Ascending aorta (tissue), 2 donors: ENCODE results near the gene RCOR3. TPM values are rescaled to one million over a fixed set of nuclear protein-coding genes. Genes with fewer than 3 reads are reported as not detected.

ENCODE experiments used
- DNase-seq, 2 donors: peaks; one replicate each; pipeline ENCODE4 v3.0.0-alpha.2; 2019; ENCODE audit warnings: low spot score in 2 of 2
- H3K27ac ChIP-seq, 2 donors: fragments of 200-600 bp; sonication (generic); one replicate each; pipeline ENCODE4 v1.5.1; 2016 to 2017; ENCODE audit warnings: mild to moderate bottlenecking in 1 of 2
- H3K27me3 ChIP-seq: fragments of 200-600 bp; sonication (generic); one replicate; pipeline ENCODE4 v1.5.1; 2017
- H3K36me3 ChIP-seq, 2 donors: fragments of 200-600 bp; sonication (generic); one replicate each; pipeline ENCODE4 v1.5.1; 2016
- H3K4me1 ChIP-seq, 2 donors: fragments of 200-600 bp; sonication (generic); one replicate each; pipeline ENCODE4 v1.5.1; 2016 to 2017; ENCODE audit warnings: mild to moderate bottlenecking in 1 of 2
- H3K4me3 ChIP-seq, 2 donors: fragments of 200-600 bp; sonication (generic); one replicate each; pipeline ENCODE4 v1.5.1; 2016 to 2017; ENCODE audit warnings: mild to moderate bottlenecking in 1 of 2
- H3K9me3 ChIP-seq, 2 donors: fragments of 200-600 bp; sonication (generic); one replicate each; pipeline ENCODE4 v1.5.1; 2016
- CTCF ChIP-seq, 3 experiments: fragments of 200-600 bp in 2 of 3; fragments of 450-650 bp in 1 of 3; sonication (generic) in 2 of 3; IDR thresholded peaks; one replicate each; pipeline ENCODE4 v1.5.1; 2016 to 2019; ENCODE audit warnings: antibody characterized with exemption in 3 of 3, mild to moderate bottlenecking in 1 of 3, moderate library complexity in 1 of 3
- intact Hi-C: fragments of 100-400 bp; cut with DNase I; formaldehyde crosslinking; loops from one replicate; pipeline ENCODE4 v1.15.1; 2023
- total RNA-seq: library from RNA; depleted of rRNA; stranded (reverse); fragments of >200 nt; gene quantifications from one replicate; pipeline ENCODE4 v1.1.0, GENCODE V29; 2016

The RCOR3 gene
- total RNA-seq, 1 donor from 2014 or later: 10.3 TPM

- no peaks in the 10 kb centered on the region for H3K9me3 ChIP-seq
- H3K4me3 ChIP-seq: no peak overlapping the region
- TF ChIP-seq CTCF (IDR thresholded peaks at IDR 0.05): no peak
- H3K36me3 ChIP-seq: no peaks in the 10 kb centered on the region
- intact Hi-C loops: no loop called here
- no peak overlapping the region for H3K27ac ChIP-seq
- H3K27me3 ChIP-seq: no peaks in the 10 kb centered on the region
- no peak for DNase-seq
- peaks cover 24 to 66% of the 10 kb centered on the region in 2 donors for H3K4me1 ChIP-seq
Observed at GRCh38 chr1:211332830-211333229, 73.7 kb downstream of the RCOR3 start.

- Histone ChIP-seq H3K4me3 (no peak overlapping the region), H3K4me1 (peaks cover 24 to 70% of the 10 kb centered on the region in 2 donors), H3K27ac (no peak overlapping the region), H3K36me3 (peaks cover 0 to 4% of the 10 kb centered on the region in 2 donors), H3K27me3 (no peaks in the 10 kb centered on the region), H3K9me3 (no peaks in the 10 kb centered on the region)
- DNase-seq: no peak
- intact Hi-C loops: no loop called here
- TF ChIP-seq CTCF (IDR thresholded peaks at IDR 0.05): no peak
Observed at GRCh38 chr1:211333906-211334305, 74.7 kb downstream of the RCOR3 start.

GRCh38 chr1:211334986-211335385 lies 75.8 kb downstream of the RCOR3 start:
- Histone ChIP-seq H3K9me3 (no peaks in the 10 kb centered on the region), H3K4me1 (peaks cover 21 to 67% of the 10 kb centered on the region in 2 donors), H3K27me3 (no peaks in the 10 kb centered on the region), H3K36me3 (peaks cover 0 to 6% of the 10 kb centered on the region in 2 donors), H3K4me3 (no peak overlapping the region), H3K27ac (no peak overlapping the region)
- TF ChIP-seq CTCF (IDR thresholded peaks at IDR 0.05): no peak
- intact Hi-C loops: no loop called here
- no peak for DNase-seq

GRCh38 chr1:211335522-211336157 lies 76.5 kb downstream of the RCOR3 start:
- Histone ChIP-seq H3K27me3 (no peaks in the 10 kb centered on the region), H3K4me3 (no peak overlapping the region), H3K9me3 (no peaks in the 10 kb centered on the region), H3K4me1 (peaks cover 19 to 61% of the 10 kb centered on the region in 2 donors), H3K36me3 (peaks cover 0 to 6% of the 10 kb centered on the region in 2 donors), H3K27ac (no peak overlapping the region)
- DNase-seq: no peak
- intact Hi-C loops: no loop called here
- TF ChIP-seq CTCF (IDR thresholded peaks at IDR 0.05): no peak

GRCh38 chr1:211336161-211336560 lies 77.0 kb downstream of the RCOR3 start:
- H3K36me3 ChIP-seq: peaks cover 0 to 6% of the 10 kb centered on the region in 2 donors
- H3K4me3 ChIP-seq: no peak overlapping the region
- H3K4me1 ChIP-seq: peaks cover 16 to 58% of the 10 kb centered on the region in 2 donors
- TF ChIP-seq CTCF (IDR thresholded peaks at IDR 0.05): no peak
- no peaks in the 10 kb centered on the region for H3K27me3 ChIP-seq
- no peak for DNase-seq
- H3K27ac ChIP-seq: no peak overlapping the region
- intact Hi-C loops: no loop called here
- H3K9me3 ChIP-seq: no peaks in the 10 kb centered on the region
